Stimulated activated CD8-positive, alpha-beta memory T cell treated with anti-CD3 and anti-CD28 coated beads, Interleukin-4, amount 100 ng/mL, for 4 hours (primary cell): ENCODE results near the gene XRCC2.
"Not testable (repeated sequence)": the region's sequence is repeated elsewhere in the genome, so short reads cannot be mapped to it uniquely, and the experiment has no call there.

Source experiments
- DNase-seq, 2 donors: peaks; one replicate each; pipeline ENCODE4 v3.0.0-alpha.2; 2020; ENCODE audit warnings: low read depth in 2 of 2, low spot score in 1 of 2

XRCC2 gene

GRCh38 chr7:152664636-152665035, 11.3 kb downstream of the XRCC2 start:
- DNase-seq = no peak

GRCh38 chr7:152663931-152664330, 12.0 kb downstream of the XRCC2 start:
- DNase-seq = no peak

- DNase-seq = no peak
Observed at GRCh38 chr7:152663148-152663740, 12.7 kb downstream of the XRCC2 start.

DNA sequence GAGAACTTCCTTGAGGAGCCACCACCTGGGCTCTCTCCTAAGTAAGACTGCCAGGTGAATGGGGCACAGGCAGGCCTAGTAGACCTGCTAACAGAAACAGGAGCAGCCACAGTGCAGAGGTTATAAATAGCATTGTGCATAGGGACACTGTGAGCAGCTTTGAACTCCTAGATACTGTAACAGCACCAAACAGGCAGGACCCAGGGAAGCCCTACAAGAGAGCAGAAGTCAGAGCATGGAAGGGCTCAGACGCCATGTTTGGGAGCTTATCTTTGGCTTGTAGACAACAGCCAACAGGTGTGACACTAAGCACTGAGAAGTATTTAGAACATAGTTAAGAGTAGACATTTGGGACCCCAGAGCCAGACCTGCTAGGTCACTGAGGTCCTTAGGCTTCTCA, 14.5 kb downstream of the XRCC2 start:
- no peak for DNase-seq

DNA sequence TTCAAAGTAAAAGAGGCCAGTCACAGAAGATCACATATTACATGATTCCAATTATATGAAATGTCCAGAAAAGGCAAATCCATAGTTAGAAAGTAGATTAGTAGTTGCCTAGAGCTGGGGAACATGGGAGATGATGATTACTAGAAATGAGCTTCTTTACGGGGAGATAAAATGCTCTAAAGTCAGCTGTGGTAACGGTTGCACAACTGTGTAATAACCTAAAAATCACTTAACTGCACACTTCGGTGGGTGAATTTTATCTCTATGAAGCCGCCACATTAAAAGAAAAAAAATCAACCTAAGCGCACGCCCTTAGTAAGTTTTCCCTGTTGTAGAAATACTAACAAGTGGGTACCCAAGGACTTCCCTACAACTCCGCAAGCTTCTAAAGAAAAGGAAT, 15.9 kb downstream of the XRCC2 start:
- DNase-seq = no peak

DNA sequence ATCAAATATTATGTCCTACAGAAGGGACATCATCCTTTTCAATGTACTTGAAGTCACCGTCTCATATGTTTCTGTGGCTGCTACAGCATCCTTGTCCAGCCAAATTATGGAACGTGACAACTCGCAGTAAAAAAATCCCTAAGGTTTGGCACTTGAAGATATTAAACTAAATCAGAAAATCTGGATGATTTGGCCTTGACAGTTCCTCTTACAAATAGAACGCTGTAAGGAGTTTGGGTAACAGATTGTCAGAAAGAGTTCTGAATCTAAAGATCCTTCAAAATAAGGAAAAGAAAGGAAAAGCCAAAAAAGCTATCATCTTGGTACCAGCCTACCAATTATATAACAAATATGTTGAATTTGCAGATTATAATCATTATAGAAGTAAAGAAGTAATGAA, 21.0 kb downstream of the XRCC2 start:
- DNase-seq = no peak

DNA sequence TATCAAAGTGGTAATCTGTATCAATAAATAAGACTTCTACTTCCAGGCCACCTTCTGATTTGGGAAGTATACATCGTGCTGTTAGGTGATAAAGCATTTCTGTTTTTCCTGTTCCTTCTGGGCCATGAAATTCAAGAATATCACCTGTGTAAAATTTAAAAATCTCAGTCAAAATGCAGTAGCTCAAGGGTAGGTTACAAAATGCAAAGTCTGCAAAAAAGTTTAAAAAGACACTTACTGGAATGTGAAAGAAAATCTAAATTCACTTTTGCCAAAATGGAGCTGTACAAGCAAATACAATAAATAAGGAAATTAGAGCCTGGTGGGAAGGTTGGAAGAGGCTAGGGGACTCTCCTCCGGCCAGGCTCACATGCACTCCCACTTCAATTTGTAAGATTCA, 26.7 kb downstream of the XRCC2 start:
- DNase-seq = no peak

DNA sequence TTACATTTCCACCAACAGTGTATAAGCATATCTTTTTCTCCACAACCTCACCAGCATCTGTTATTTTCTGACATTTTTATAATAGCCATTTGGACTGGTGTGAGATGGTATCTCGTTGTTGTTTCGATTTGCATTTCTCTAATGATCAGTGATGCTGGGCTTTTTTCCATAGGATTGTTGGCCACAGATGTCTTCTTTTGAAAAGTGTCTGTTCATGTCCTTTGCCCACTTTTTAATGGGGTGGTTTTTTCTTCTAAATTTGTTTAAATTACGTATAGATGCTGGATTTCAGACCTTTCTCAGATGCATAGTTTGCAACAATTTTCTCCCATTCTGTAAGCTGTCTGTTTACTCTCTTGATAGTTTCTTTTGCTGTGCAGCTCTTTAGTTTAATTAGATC, 28.9 kb downstream of the XRCC2 start:
- no peak for DNase-seq

- DNase-seq = not testable (repeated sequence)
Observed at GRCh38 chr7:152646579-152646978, 29.4 kb downstream of the XRCC2 start.

GRCh38 chr7:152643979-152644559, 31.9 kb downstream of the XRCC2 start:
- no peak for DNase-seq

DNA sequence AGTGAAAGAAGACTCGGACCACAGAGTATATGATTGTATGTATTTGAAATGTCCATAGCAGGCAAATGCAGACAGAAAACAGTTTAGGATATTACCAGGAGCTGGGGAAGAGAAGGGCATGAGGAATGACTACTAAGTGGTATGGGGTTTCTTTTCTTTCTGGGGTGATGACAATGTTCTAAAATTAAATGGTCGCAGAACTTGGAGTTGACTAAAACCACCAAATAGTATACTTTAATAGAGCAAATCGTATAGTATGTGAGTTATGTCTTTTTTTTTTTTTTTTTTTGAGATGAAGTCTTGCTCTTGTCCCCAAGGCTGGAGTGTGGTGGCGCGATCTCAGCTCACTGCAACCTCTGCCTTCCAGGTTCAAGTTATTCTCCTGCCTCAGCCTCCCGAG, 34.6 kb downstream of the XRCC2 start:
- no peak for DNase-seq

- DNase-seq = no peak
Observed at GRCh38 chr7:152640829-152641228, 35.1 kb downstream of the XRCC2 start.

- DNase-seq = no peak
Observed at GRCh38 chr7:152637920-152638580, 37.9 kb downstream of the XRCC2 start.

GRCh38 chr7:152637161-152637560, 38.8 kb downstream of the XRCC2 start:
- no peak for DNase-seq

GRCh38 chr7:152636441-152636840, 39.5 kb downstream of the XRCC2 start:
- no peak for DNase-seq

DNA sequence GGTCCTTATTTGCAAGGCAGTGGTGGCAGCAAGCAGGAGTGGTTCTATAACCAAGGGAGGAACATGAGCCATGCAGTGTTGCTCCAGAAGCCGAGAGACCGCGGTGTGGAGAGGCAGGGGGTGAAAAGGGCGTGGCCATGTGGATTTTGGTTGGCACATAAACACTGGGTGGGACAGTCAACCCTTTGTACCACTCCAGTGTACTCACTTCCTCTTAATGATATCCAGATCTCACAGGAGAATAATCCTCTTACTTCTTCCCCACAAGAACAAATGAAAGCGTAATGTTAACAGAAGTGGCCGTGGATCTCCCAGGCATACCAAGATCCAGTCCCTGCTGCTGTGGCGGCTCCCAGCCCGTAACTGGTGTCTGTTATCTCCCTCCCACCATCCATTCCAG, 42.4 kb downstream of the XRCC2 start:
- DNase-seq = no peak

DNA sequence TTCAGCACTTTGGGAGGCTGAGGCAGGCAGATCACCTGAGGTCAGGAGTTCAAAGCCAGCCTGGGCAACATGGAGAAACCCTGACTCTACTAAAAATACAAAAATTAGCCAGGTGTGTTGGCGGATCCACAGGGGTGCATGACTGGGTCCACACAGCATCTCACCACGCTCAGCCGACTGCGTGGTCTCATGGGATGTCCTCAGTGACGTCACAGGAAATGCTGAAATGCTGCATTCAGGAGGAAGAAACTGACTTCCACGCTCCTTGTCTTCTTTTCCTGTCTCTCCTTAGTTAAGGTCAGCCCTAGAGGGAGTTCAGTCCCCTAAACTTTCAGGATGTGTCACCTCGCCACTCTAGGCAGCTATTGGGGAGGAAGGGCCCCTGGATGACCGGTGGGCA, 42.9 kb downstream of the XRCC2 start:
- no peak for DNase-seq

DNA sequence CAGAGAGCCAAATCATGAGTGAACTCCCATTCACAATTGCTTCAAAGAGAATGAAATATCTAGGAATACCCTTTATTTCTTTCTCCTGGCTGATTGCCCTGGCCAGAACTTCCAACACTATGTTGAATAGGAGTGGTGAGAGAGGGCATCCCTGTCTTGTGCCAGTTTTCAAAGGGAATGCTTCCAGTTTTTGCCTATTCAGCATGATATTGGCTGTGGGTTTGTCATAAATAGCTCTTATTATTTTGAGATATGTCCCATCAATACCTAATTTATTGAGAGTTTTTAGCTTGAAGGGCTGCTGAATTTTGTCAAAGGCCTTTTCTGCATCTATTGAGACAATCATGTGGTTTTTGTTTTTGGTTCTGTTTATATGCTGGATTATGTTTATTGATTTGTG, 47.2 kb downstream of the XRCC2 start:
- DNase-seq = not testable (repeated sequence)

DNA sequence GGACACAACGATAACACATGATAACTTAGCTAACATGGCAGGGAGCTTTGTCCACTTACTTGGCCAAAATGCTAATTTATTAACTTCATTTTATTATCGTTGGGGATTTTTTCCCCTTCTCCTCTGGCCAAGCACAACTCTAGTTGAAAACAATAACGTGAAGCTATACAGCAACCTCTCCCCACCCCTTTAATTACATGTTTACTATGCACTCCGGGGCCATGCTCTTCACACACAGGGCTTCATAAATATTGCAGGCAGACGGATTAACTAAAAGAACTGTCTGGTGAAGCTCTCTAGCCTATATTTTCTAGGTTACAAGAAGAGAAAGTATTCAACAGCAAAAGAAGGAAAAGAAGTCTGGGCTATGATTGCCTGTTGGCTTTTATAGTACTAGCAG, 51.7 kb downstream of the XRCC2 start:
- DNase-seq = no peak

DNA sequence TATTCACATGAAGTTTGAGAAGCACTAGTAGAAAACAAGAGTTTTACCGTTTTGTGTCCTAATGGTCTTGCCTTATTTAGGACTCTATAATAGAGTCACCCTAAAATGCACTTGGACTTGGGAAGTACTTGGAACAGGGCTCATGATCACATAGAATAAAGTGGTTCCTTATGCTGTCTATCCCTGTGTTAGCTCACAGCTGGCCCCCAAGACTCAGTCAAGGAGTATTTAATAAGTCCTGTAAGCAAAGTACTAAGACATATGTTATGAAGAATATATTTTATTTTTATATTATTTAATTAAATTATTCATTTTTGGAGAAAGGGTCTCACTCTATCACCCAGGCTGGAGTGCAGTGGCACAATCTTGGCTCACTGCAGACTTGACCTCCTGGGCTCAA, 54.5 kb downstream of the XRCC2 start:
- no peak for DNase-seq

DNA sequence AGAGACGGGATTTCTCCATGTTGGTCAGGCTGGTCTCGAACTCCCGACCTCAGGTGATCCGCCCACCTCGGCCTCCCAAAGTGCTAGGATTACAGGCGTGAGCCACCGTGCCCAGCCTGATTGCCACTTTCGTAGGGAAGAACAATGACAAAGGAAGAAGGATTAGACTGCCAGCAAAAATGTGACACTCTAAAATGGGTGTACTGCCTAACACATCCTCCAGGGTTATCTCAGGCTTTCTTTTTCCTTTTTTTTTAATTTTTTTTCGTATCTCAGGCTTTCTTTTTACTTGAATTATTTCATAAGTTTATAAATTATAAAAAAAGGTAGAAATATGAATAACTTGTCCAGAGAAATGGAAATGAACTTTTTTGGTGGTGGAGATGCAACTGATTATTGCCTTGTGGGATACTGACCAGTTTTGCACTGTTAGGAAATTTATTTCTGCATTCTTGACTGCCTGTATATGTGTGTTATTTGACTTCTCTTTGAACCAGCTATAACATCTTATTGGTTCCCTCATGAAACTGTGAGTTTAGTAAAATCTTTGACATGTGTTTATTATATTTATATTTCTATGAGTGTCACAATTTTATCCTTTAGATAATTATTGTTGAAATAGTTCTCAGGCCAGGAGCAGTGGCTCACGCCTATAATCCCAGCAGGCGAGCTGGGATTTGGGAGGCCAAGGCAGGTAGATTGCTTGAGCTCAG, 56.8 kb downstream of the XRCC2 start:
- DNase-seq = no peak

DNA sequence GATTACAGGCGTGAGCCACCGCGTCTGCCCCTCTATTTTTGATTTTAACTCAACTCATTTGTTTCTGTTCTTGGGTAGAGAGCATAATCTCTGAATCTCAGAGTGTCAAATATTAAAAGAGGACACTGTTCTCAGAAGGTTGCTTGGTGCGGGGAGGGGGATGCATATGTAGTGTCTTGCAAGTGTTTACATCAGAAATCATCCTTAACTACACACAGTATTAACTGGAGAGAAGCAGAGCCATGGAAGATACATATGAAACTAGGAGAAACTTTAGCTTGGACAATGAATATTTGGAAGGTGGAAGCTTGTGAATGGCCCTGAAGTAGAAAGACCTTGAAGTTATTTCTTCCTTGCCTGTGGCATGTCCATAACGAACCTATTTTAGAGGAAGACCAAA, 57.5 kb downstream of the XRCC2 start:
- no peak for DNase-seq
